G401 (cell line): Measurements from ENCODE around the gene NABP2. TPM values are rescaled to one million over a fixed set of nuclear protein-coding genes. Genes with fewer than 3 reads are reported as not detected.
"Not testable (repeated sequence)": the region's sequence is repeated elsewhere in the genome, so short reads cannot be mapped to it uniquely, and the experiment has no call there.

Source experiments
- DNase-seq: peaks from one replicate; pipeline ENCODE4 v3.0.0-alpha.2; 2015; ENCODE audit warnings: low spot score
- in situ Hi-C: cut with HindIII; loops from 2 replicates; pipeline ENCODE4 v1.10.0; 2016; ENCODE audit warnings: low sequenced_read_pairs, mixed read lengths
- total RNA-seq: library from RNA; depleted of rRNA; stranded (reverse); fragments of >200 nt; shearing (Covaris generic); gene quantifications from 2 replicates; pipeline ENCODE4 v1.2.3, GENCODE V29; 2014; rRNA removed

The NABP2 gene
- total RNA-seq, 1 experiment from 2014 or later: 20.2 TPM

DNA sequence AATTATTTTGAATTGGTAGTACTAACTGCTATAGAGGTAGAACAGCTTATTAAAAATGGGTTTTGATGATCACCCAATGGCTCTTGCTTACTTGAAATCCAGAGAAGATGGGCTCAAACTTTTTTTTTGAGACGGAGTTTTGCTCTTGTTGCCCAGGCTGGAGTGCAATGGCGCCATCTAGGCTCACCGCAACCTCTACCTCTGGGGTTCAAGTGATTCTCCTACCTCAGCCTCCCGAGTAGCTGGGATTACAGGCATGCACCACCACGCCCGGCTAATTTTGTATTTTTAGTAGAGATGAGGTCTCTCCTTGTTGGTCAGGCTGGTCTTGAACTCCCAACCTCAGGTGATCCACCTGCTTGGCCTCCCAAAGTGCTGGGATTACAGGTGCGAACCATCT, 38.8 kb downstream of the NABP2 start:
- DNase-seq, in situ Hi-C loops: not testable (repeated sequence)

GRCh38 chr12:56266068-56266692, 42.0 kb downstream of the NABP2 start:
- in situ Hi-C loops, DNase-seq: not testable (repeated sequence)

DNA sequence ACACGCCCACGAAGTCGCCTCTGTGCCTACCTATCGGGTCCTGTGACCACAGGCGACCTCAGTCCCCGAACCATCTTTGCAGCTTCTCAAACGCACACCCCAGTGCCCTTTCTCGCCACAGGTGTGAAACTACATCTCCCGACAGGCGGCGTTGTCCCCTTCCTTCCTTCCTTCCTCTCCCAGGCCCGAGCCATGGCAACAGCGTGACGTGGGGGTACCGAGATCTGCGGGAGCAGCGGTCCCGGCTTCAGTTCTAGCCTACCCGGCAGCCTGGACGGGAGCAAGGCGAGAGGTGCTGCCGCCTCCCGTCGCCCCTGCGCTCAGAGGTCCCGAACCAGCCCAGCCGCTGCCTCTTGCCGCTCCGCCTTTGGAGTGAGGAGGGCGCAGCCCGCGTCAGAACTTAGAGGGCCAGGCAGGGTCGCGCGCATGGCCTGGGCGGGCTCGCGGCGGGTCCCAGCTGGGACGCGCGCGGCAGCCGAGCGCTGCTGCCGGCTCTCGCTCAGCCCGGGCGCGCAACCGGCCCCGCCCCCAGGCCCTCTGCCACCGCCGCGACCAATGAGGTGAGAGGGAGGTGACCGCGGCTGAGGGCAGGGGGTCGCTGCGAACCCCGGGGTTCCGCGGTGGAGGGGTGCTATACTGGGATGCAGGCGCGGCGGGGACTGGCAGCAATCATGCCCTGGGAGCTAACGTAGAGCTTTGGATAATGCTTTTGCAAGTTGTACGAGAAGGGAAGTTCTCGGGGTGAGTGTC, 42.7 kb downstream of the NABP2 start, which contains the start of gene COQ10A:
Gene COQ10A (plus strand): TSS at position 250 of the 750 bp plus-strand sequence. CDS start 177 bp downstream, at position 427.
- in situ Hi-C loops: no loop called here
- DNase-seq: peak; percentile 94

- DNase-seq: peak; percentile 52
- in situ Hi-C loops: no loop called here
Measured at GRCh38 chr12:56267443-56268071, 43.4 kb downstream of the NABP2 start.

DNA sequence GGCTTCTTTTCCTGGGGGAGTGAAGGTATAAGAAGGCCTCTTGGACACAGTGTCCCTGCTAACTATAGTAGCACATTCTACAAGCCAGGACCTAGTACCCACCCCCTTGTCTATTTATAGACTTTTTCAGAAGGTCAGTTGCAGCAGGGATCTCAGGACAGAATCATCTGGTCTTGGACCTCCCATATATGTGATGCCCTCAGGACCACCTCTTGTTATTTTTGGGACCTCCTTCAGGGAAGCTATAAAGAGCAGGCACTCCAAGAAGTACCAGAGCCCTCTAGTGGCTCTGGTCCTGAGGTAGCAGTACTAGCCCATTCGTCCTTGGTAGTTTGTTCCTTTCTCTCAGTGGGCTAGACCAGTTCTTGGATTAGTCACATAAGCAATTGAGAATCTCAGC, 46.9 kb downstream of the NABP2 start:
- peak; percentile 40 for DNase-seq
- in situ Hi-C loops: no loop called here

DNA sequence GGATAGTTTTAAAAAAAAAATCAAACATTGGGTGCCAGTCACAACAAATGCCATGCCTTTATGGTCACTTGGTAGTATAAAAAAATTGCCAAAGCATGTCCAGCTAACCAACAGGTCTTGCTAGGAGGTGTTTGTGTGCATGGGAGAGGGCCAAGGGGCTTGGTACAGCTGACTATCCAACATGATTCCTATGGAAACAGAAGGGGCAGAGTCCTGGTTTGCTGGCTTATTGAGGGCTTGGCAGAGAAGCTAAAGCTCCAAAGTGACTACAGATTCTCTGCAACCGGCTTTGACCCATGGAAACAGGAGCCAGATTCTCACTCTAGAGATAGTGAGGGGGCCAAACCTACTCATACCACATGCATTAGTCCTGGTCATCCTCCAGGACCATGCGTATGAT, 48.3 kb downstream of the NABP2 start:
- DNase-seq, in situ Hi-C loops: not testable (repeated sequence)

DNA sequence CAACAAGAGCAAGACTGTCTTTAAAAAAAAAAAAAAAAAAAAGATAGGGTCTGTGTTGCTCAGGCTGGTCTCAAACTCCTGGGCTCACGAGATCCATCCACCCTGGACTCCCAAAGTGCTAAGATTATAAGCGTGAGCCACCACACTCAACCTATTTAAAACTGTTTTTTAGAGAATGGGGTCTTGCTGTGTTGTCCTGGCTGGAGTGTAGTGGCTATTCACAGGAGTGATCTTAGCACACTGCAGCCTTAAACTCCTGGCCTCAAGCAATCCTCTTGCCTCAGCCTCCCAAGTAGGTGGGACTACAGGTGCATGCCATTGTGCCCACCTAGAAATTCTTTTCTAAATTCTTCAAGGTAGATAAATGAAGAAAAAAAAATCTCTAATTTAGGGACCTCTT, 50.2 kb downstream of the NABP2 start:
- DNase-seq: no peak
- in situ Hi-C loops: no loop called here

GRCh38 chr12:56278905-56279304, 54.8 kb downstream of the NABP2 start:
- DNase-seq: no peak
- in situ Hi-C loops: no loop called here

Other genes with a start within 250 kb of the NABP2 start
- 39.8 and 50.2 TPM in 2 replicates for gene SUOX, start 227.1 kb upstream of the NABP2 start, total RNA-seq
- gene IKZF4, start 203.3 kb upstream of the NABP2 start, total RNA-seq: 0.54 and 4.4 TPM in 2 replicates
- 1,383 and 1,581 TPM in 2 replicates for gene RPS26, start 182.4 kb upstream of the NABP2 start, total RNA-seq
- gene ERBB3, start 144.2 kb upstream of the NABP2 start, total RNA-seq: 4.3 and 17.4 TPM in 2 replicates
- 357 and 451 TPM in 2 replicates for gene PA2G4, start 119.8 kb upstream of the NABP2 start, total RNA-seq
- 3,225 and 5,126 TPM in 2 replicates for gene RPL41, start 107.7 kb upstream of the NABP2 start, total RNA-seq
- 2.9 and 3.3 TPM in 2 replicates for gene ZC3H10, start 106.1 kb upstream of the NABP2 start, total RNA-seq
- gene ESYT1, start 96.1 kb upstream of the NABP2 start, total RNA-seq: 108 and 114 TPM in 2 replicates
- 115 and 166 TPM in 2 replicates for gene MYL6B, start 71.8 kb upstream of the NABP2 start, total RNA-seq
- 1,669 and 1,953 TPM in 2 replicates for gene MYL6, start 66.0 kb upstream of the NABP2 start, total RNA-seq
- 10.5 and 18.4 TPM in 2 replicates for gene SMARCC2, start 34.9 kb upstream of the NABP2 start, total RNA-seq
- 66.6 and 71.6 TPM in 2 replicates for gene RNF41, start 2.4 kb upstream of the NABP2 start, total RNA-seq
- gene SLC39A5, start 5.7 kb downstream of the NABP2 start, total RNA-seq: not detected in 2 replicates
- 6.2 and 9.0 TPM in 2 replicates for gene ANKRD52, start 34.0 kb downstream of the NABP2 start, total RNA-seq
- gene COQ10A, start 42.6 kb downstream of the NABP2 start, total RNA-seq: 22.3 and 24.2 TPM in 2 replicates
- 56.9 and 64.5 TPM in 2 replicates for gene CS, start 76.0 kb downstream of the NABP2 start, total RNA-seq
- gene CNPY2, start 91.6 kb downstream of the NABP2 start, total RNA-seq: 153 and 218 TPM in 2 replicates
- gene PAN2, start 109.7 kb downstream of the NABP2 start, total RNA-seq: 16.9 and 18.0 TPM in 2 replicates
- gene IL23A, start 114.5 kb downstream of the NABP2 start, total RNA-seq: 1.3 and 5.3 TPM in 2 replicates
- 25.6 and 26.9 TPM in 2 replicates for gene STAT2, start 135.8 kb downstream of the NABP2 start, total RNA-seq
- gene APOF, start 138.5 kb downstream of the NABP2 start, total RNA-seq: not detected in 2 replicates
- gene TIMELESS, start 225.1 kb downstream of the NABP2 start, total RNA-seq: 33.3 and 37.4 TPM in 2 replicates
- gene MIP, start 230.3 kb downstream of the NABP2 start, total RNA-seq: not detected in 2 replicates
- gene SPRYD4, start 244.2 kb downstream of the NABP2 start, total RNA-seq: 2.5 and 2.8 TPM in 2 replicates